HTR-8/SVneo (cell line): ENCODE data around the gene AFF1.
A peak's percentile ranks its signal among the peaks of the same experiment; 100 is the strongest.
"Not testable (repeated sequence)": the region's sequence is repeated elsewhere in the genome, so short reads cannot be mapped to it uniquely, and the experiment has no call there.

Source experiments
- DNase-seq: peaks from one replicate; pipeline ENCODE4 v3.0.0; 2011; ENCODE audit warnings: low spot score, mixed read lengths; ENCODE audit not compliant: insufficient read length
- FAIRE-seq: peaks from 2 replicates; lab custom pipeline; 2011; peaks lifted over from hg19 to GRCh38; lab: Jason Lieb, UNC

Gene AFF1

GRCh38 chr4:87007528-87008446 is 73.0 kb downstream of the AFF1 start:
- no peak for DNase-seq
- FAIRE-seq, result no peak

- DNase-seq (no peak), FAIRE-seq (no peak)
Observed at GRCh38 chr4:87009095-87009648, 74.4 kb downstream of the AFF1 start.

GRCh38 chr4:87010192-87010591 is 75.4 kb downstream of the AFF1 start:
- FAIRE-seq (no peak), DNase-seq (no peak)

GRCh38 chr4:87011340-87012034 is 76.7 kb downstream of the AFF1 start:
- FAIRE-seq, result no peak

GRCh38 chr4:87012265-87012953 is 77.6 kb downstream of the AFF1 start:
- no peak for FAIRE-seq
- no peak for DNase-seq

More at GRCh38 chr4:87011340-87012034, 76.7 kb downstream of the AFF1 start:
- peak; percentile 53 for DNase-seq

- not testable (repeated sequence) for DNase-seq, FAIRE-seq
Observed at GRCh38 chr4:87012954-87013308, 78.1 kb downstream of the AFF1 start.

- FAIRE-seq (no peak), DNase-seq (no peak)
Observed at GRCh38 chr4:87014284-87014782, 79.5 kb downstream of the AFF1 start.

- FAIRE-seq, result no peak
- no peak for DNase-seq
Observed at GRCh38 chr4:87015416-87015815, 80.6 kb downstream of the AFF1 start.

GRCh38 chr4:87017580-87018342 is 83.0 kb downstream of the AFF1 start:
- DNase-seq (peak; percentile 22), FAIRE-seq (no peak)

- DNase-seq, result no peak
- FAIRE-seq, result no peak
Observed at GRCh38 chr4:87018753-87019152, 83.9 kb downstream of the AFF1 start.

- no peak for FAIRE-seq
Observed at GRCh38 chr4:87019246-87019791, 84.5 kb downstream of the AFF1 start.

GRCh38 chr4:87019898-87020297 is 85.1 kb downstream of the AFF1 start:
- FAIRE-seq (no peak), DNase-seq (no peak)

More at GRCh38 chr4:87019246-87019791, 84.5 kb downstream of the AFF1 start:
- DNase-seq, result no peak

- FAIRE-seq (no peak), DNase-seq (no peak)
Observed at GRCh38 chr4:87024201-87024600, 89.4 kb downstream of the AFF1 start.

GRCh38 chr4:87025023-87025613 is 90.3 kb downstream of the AFF1 start:
- DNase-seq, result no peak
- no peak for FAIRE-seq

GRCh38 chr4:87025614-87026041 is 90.8 kb downstream of the AFF1 start:
- FAIRE-seq (no peak), DNase-seq (no peak)

- no peak for FAIRE-seq
Observed at GRCh38 chr4:87026800-87027495, 92.1 kb downstream of the AFF1 start.

GRCh38 chr4:87029356-87029755 is 94.5 kb downstream of the AFF1 start:
- DNase-seq (no peak), FAIRE-seq (no peak)

More at GRCh38 chr4:87026800-87027495, 92.1 kb downstream of the AFF1 start:
- no peak for DNase-seq

GRCh38 chr4:87030124-87030523 is 95.3 kb downstream of the AFF1 start:
- DNase-seq, result no peak
- FAIRE-seq, result no peak
